GM12873 (cell line): ENCODE results near the gene LGALS1.

Experiments
- TF ChIP-seq, protein P1 (sequence below): IDR thresholded peaks from 2 replicates; pipeline ENCODE4 v1.5.1; 2012; ENCODE audit warnings: low read depth, mild to moderate bottlenecking, moderate library complexity, low read length, control low read depth; ENCODE audit not compliant: insufficient read depth; ENCODE audit errors: missing control alignments

The LGALS1 gene

GRCh38 chr22:37654563-37655251 lies 20.7 kb upstream of the LGALS1 start:
- TF ChIP-seq, protein P1, sequence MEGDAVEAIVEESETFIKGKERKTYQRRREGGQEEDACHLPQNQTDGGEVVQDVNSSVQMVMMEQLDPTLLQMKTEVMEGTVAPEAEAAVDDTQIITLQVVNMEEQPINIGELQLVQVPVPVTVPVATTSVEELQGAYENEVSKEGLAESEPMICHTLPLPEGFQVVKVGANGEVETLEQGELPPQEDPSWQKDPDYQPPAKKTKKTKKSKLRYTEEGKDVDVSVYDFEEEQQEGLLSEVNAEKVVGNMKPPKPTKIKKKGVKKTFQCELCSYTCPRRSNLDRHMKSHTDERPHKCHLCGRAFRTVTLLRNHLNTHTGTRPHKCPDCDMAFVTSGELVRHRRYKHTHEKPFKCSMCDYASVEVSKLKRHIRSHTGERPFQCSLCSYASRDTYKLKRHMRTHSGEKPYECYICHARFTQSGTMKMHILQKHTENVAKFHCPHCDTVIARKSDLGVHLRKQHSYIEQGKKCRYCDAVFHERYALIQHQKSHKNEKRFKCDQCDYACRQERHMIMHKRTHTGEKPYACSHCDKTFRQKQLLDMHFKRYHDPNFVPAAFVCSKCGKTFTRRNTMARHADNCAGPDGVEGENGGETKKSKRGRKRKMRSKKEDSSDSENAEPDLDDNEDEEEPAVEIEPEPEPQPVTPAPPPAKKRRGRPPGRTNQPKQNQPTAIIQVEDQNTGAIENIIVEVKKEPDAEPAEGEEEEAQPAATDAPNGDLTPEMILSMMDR: no peak

GRCh38 chr22:37655252-37655563 lies 20.2 kb upstream of the LGALS1 start:
- TF ChIP-seq, protein P1: no peak

GRCh38 chr22:37657590-37658132 lies 17.8 kb upstream of the LGALS1 start:
- TF ChIP-seq, protein P1: no peak

GRCh38 chr22:37658133-37659065 lies 17.0 kb upstream of the LGALS1 start, which contains the start of gene PDXP:
PDXP (plus strand) TSS chr22:37658723; CDS start chr22:37658783, 60 bp downstream.
- TF ChIP-seq, protein P1: no peak

GRCh38 chr22:37659066-37659896 lies 16.2 kb upstream of the LGALS1 start:
- TF ChIP-seq, protein P1: no peak

DNA sequence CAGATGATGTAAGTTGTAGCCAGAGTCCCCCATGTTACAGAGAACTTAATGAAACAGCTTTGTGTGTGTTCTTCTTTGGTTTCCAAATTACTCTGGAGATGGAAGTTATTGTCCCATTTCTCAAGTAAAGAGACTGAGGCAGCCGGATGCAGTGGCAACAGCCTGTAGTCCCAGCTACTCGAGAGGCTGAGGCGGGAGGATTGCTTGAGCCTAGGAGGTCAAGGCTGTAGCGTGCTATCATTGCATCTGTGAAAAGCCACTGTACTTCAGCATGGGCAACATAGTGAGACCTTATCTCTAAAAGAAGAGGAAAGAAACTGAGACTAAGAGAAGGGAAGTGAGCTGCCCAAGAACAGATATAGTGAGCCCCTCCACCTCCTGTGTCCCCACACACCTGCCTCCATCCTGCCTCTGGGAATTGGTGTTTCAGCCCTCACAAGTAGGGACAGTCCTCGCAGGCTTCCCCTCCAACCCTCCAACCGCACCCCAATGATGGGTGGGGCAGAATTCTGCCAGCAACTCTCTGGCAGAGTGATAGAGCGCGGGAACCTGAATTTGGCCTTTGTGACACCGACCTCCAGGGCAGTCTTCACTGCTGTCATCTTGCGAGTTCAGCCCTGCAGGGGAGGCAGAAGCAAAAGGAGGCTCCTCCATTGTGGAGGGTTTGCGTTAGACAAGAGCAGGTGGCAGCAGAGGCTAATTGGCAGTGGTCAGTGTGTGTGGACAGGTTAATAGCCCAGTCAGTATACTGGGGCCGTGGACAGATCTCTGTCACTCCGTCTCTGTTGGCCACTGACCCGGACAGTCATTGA lies 15.3 kb upstream of the LGALS1 start:
- TF ChIP-seq, protein P1: no peak
